PC-9 (cell line): Measurements from ENCODE around the gene SPATA3.

Source experiments
- CTCF ChIP-seq: fragments of 200-600 bp; sonication (generic); conservative IDR thresholded peaks from 2 replicates; pipeline ENCODE4 v1.6.1; 2017; ENCODE audit warnings: mixed run types, antibody characterized with exemption, mild to moderate bottlenecking, moderate library complexity
- EZH2 ChIP-seq: fragments of 200-600 bp; sonication (generic); IDR thresholded peaks from 2 replicates; pipeline ENCODE4 v1.8.0; 2017; ENCODE audit warnings: antibody characterized with exemption, low read depth

GRCh38 chr2:231011526-231011925 is 15.6 kb downstream of the SPATA3 start:
- TF ChIP-seq CTCF (no peak), EZH2 (no peak)
